Ramos (cell line): ENCODE data around the gene GATAD2A.
"Not testable (repeated sequence)": the region's sequence is repeated elsewhere in the genome, so short reads cannot be mapped to it uniquely, and the experiment has no call there.

Experiments
- in situ Hi-C: fragments of 300-500 bp; cut with MboI; formaldehyde crosslinking; loops from one replicate; pipeline ENCODE4 v1.14.3; 2022; ENCODE audit warnings: low sequenced_read_pairs; ENCODE audit not compliant: unreplicated experiment

The GATAD2A gene

GRCh38 chr19:19385896-19386869 lies 19.3 kb upstream of the GATAD2A start:
- in situ Hi-C loops, result no loop called here

GRCh38 chr19:19387108-19387507 lies 18.4 kb upstream of the GATAD2A start:
- in situ Hi-C loops, result no loop called here

GRCh38 chr19:19388568-19389555 lies 16.6 kb upstream of the GATAD2A start:
- in situ Hi-C loops, result no loop called here

GRCh38 chr19:19389683-19390082 lies 15.8 kb upstream of the GATAD2A start:
- in situ Hi-C loops, result not testable (repeated sequence)

GRCh38 chr19:19394333-19394732 lies 11.1 kb upstream of the GATAD2A start:
- in situ Hi-C loops, result not testable (repeated sequence)

- in situ Hi-C loops, result no loop called here
Measured at GRCh38 chr19:19399733-19400433, 5.6 kb upstream of the GATAD2A start.

- in situ Hi-C loops, result no loop called here
Measured at GRCh38 chr19:19402656-19403372, 2.7 kb upstream of the GATAD2A start.

- in situ Hi-C loops, result no loop called here
Measured at GRCh38 chr19:19403373-19403901, 2.0 kb upstream of the GATAD2A start.

GRCh38 chr19:19405971-19406877 lies 749 bp downstream of the GATAD2A start:
- in situ Hi-C loops, result no loop called here

- in situ Hi-C loops, result no loop called here
Measured at GRCh38 chr19:19406878-19407632, 1.6 kb downstream of the GATAD2A start.

- in situ Hi-C loops, result no loop called here
Measured at GRCh38 chr19:19407633-19407930, 2.1 kb downstream of the GATAD2A start.

- in situ Hi-C loops, result no loop called here
Measured at GRCh38 chr19:19409205-19409604, 3.7 kb downstream of the GATAD2A start.

GRCh38 chr19:19409631-19410030 lies 4.2 kb downstream of the GATAD2A start:
- in situ Hi-C loops, result no loop called here

- in situ Hi-C loops, result no loop called here
Measured at GRCh38 chr19:19410553-19411550, 5.4 kb downstream of the GATAD2A start.

- in situ Hi-C loops, result no loop called here
Measured at GRCh38 chr19:19416280-19416679, 10.8 kb downstream of the GATAD2A start.

- in situ Hi-C loops, result no loop called here
Measured at GRCh38 chr19:19417046-19417445, 11.6 kb downstream of the GATAD2A start.
